ENCODE data around the gene ZHX3. TPM values are rescaled to one million over a fixed set of nuclear protein-coding genes. Genes with fewer than 3 reads are reported as not detected.

ZHX3 gene
- total and polyA plus RNA-seq, 9 of the 15 experiments (the other 6 are each of a cell fraction or from before 2014, with no cell fraction given), result 0.80 to 14.6 (median 4.9) TPM

GRCh38 chr20:41135888-41136679, 181.4 kb downstream of the ZHX3 start (continued):
- TF ChIP-seq ZNF407 (IDR thresholded peaks at IDR 0.05; ENCODE audit: low read depth) (peak; percentile 61; the same call in 1 of the 2 replicates), IRF1 (CRISPR knock-in tag; IDR thresholded peaks at IDR 0.05; ENCODE audit: borderline replicate concordance) (no peak), ZNF551 (CRISPR knock-in tag; IDR thresholded peaks at IDR 0.05) (no peak), ASH1L (IDR thresholded peaks at IDR 0.05; ENCODE audit: borderline replicate concordance, low read depth, partially characterized antibody) (no peak), GTF2E2 (tag; IDR thresholded peaks at IDR 0.05) (no peak), ZFX (CRISPR knock-in tag; IDR thresholded peaks at IDR 0.05) (no peak), ZNF408 (CRISPR knock-in tag; IDR thresholded peaks at IDR 0.05; ENCODE audit: low read depth) (no peak), TARDBP (IDR thresholded peaks at IDR 0.05) (no peak), PYGO2 (tag; IDR thresholded peaks at IDR 0.05) (no peak)
